OCI-LY3 (cell line): ENCODE results near the gene PCGF1.

Experiments used
- H2AFZ ChIP-seq: fragments of 200-600, 300-600 bp; shearing (Covaris generic); 2 replicates; pipeline ENCODE4 v1.6.0; 2014; ENCODE audit warnings: antibody characterized with exemption, low read depth, low read length
- H3K27ac ChIP-seq: fragments of 200-600, 300-600 bp; sonication (generic); 2 replicates; pipeline ENCODE4 v1.5.1; 2014; ENCODE audit warnings: mild to moderate bottlenecking, low read length, moderate library complexity, mixed read lengths
- H3K27me3 ChIP-seq: fragments of 200-600, 300-600 bp; sonication (generic); 2 replicates; pipeline ENCODE4 v1.6.1; 2014; ENCODE audit warnings: low read depth, low read length, mixed read lengths
- H3K36me3 ChIP-seq: fragments of 200-600, 300-600 bp; sonication (generic); replicated peaks from 2 replicates; pipeline ENCODE3; 2014; ENCODE audit warnings: low read depth, low read length, mixed read lengths
- H3K4me1 ChIP-seq: fragments of 300-600, 200-600 bp; sonication (generic); 2 replicates; pipeline ENCODE4 v1.6.1; 2014; ENCODE audit warnings: low read length, mixed read lengths
- H3K4me2 ChIP-seq: fragments of 200-600, 300-600 bp; sonication (generic); 2 replicates; pipeline ENCODE4 v1.6.1; 2014; ENCODE audit warnings: low read length, mixed read lengths
- H3K4me3 ChIP-seq: fragments of 300-600, 200-600 bp; sonication (generic); 2 replicates; pipeline ENCODE4 v1.5.1; 2014; ENCODE audit warnings: antibody characterized with exemption, mild to moderate bottlenecking, low read length, moderate library complexity
- H3K79me2 ChIP-seq: fragments of 300-600, 200-600 bp; shearing (Covaris generic); 2 replicates; pipeline ENCODE4 v1.6.1; 2014; ENCODE audit warnings: mild to moderate bottlenecking, low read length, mixed read lengths
- H3K9ac ChIP-seq: fragments of 300-600, 200-600 bp; shearing (Covaris generic); 2 replicates; pipeline ENCODE4 v1.6.0; 2014; ENCODE audit warnings: mild to moderate bottlenecking, low read length, moderate library complexity
- H3K9me3 ChIP-seq: fragments of 200-600, 300-600 bp; shearing (Covaris generic); 2 replicates; pipeline ENCODE4 v1.6.1; 2014; ENCODE audit warnings: low read length, mixed read lengths; ENCODE audit not compliant: insufficient read depth
- H4K20me1 ChIP-seq: fragments of 200-600, 300-600 bp; sonication (generic); 2 replicates; pipeline ENCODE4 v1.6.1; 2016; ENCODE audit warnings: low read length, mixed read lengths; ENCODE audit not compliant: insufficient read depth
- EZH2phosphoT487 ChIP-seq: fragments of 200-600 bp; shearing (Covaris generic); IDR thresholded peaks from 2 replicates; pipeline ENCODE4 v1.6.1; 2018; ENCODE audit warnings: antibody characterized with exemption, mixed run types, low read depth
- TF ChIP-seq, protein P1 (sequence below): fragments of 200-600, 300-600 bp; sonication (generic); IDR thresholded peaks from 2 replicates; pipeline ENCODE4 v1.5.1; 2014; ENCODE audit warnings: antibody characterized with exemption, low read length, low read depth

PCGF1 gene

GRCh38 chr2:74512744-74513604 is 5.5 kb upstream of the PCGF1 start:
- no peaks in the 10 kb centered on the region for H3K79me2 ChIP-seq
- no peak overlapping the region; the same call in 1 of the 2 replicates for H3K27ac ChIP-seq
- no peaks in the 10 kb centered on the region for H3K36me3 ChIP-seq
- H3K27me3 ChIP-seq, result no peaks in the 10 kb centered on the region
- no peaks in the 10 kb centered on the region for H3K9me3 ChIP-seq
- peak overlapping the region; percentile 84 for H3K4me3 ChIP-seq
- no peaks in the 10 kb centered on the region for H4K20me1 ChIP-seq
- peak overlapping the region; percentile 61 for H3K9ac ChIP-seq
- peak overlapping the region; percentile 81 for H3K4me2 ChIP-seq
- H3K4me1 ChIP-seq, result peaks cover 16% of the 10 kb centered on the region
- TF ChIP-seq EZH2phosphoT487, result no peak
- TF ChIP-seq, protein P1, sequence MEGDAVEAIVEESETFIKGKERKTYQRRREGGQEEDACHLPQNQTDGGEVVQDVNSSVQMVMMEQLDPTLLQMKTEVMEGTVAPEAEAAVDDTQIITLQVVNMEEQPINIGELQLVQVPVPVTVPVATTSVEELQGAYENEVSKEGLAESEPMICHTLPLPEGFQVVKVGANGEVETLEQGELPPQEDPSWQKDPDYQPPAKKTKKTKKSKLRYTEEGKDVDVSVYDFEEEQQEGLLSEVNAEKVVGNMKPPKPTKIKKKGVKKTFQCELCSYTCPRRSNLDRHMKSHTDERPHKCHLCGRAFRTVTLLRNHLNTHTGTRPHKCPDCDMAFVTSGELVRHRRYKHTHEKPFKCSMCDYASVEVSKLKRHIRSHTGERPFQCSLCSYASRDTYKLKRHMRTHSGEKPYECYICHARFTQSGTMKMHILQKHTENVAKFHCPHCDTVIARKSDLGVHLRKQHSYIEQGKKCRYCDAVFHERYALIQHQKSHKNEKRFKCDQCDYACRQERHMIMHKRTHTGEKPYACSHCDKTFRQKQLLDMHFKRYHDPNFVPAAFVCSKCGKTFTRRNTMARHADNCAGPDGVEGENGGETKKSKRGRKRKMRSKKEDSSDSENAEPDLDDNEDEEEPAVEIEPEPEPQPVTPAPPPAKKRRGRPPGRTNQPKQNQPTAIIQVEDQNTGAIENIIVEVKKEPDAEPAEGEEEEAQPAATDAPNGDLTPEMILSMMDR, result no peak
- no peak overlapping the region for H2AFZ ChIP-seq

GRCh38 chr2:74511104-74511989 is 3.9 kb upstream of the PCGF1 start:
- Histone ChIP-seq H4K20me1 (no peaks in the 10 kb centered on the region), H3K27ac (no peak overlapping the region), H3K9ac (no peak overlapping the region), H2AFZ (no peak overlapping the region), H3K4me3 (no peak overlapping the region), H3K27me3 (no peaks in the 10 kb centered on the region), H3K4me1 (peaks cover 19% of the 10 kb centered on the region), H3K9me3 (no peaks in the 10 kb centered on the region), H3K4me2 (no peak overlapping the region), H3K79me2 (peaks cover 7% of the 10 kb centered on the region), H3K36me3 (no peaks in the 10 kb centered on the region)
- TF ChIP-seq EZH2phosphoT487, result no peak
- TF ChIP-seq, protein P1, result no peak

- Histone ChIP-seq H3K4me3 (no peak overlapping the region), H2AFZ (no peak overlapping the region)
Observed at GRCh38 chr2:74510272-74510671, 2.8 kb upstream of the PCGF1 start.

More at GRCh38 chr2:74510272-74510671, 2.8 kb upstream of the PCGF1 start:
- H3K9ac ChIP-seq, result no peak overlapping the region
- H3K36me3 ChIP-seq, result peaks cover 8% of the 10 kb centered on the region
- H3K4me1 ChIP-seq, result peaks cover 26% of the 10 kb centered on the region
- TF ChIP-seq, protein P1, result no peak
- TF ChIP-seq EZH2phosphoT487, result no peak
- H3K27ac ChIP-seq, result no peak overlapping the region
- no peak overlapping the region for H3K4me2 ChIP-seq
- peaks cover 11% of the 10 kb centered on the region for H3K79me2 ChIP-seq
- no peaks in the 10 kb centered on the region for H3K27me3 ChIP-seq
- no peaks in the 10 kb centered on the region for H4K20me1 ChIP-seq
- no peaks in the 10 kb centered on the region for H3K9me3 ChIP-seq
